NB4 (cell line): ENCODE data around the gene RIMS4.

ENCODE experiments used
- DNase-seq: peaks from one replicate; pipeline ENCODE4 v3.0.0; 2010; ENCODE audit warnings: low read depth
- H3K4me3 ChIP-seq: one replicate; pipeline ENCODE4 v1.5.1; 2011; ENCODE audit warnings: mild to moderate bottlenecking, low read depth, low read length, moderate library complexity
- MYC ChIP-seq: IDR thresholded peaks from 2 replicates; pipeline ENCODE4 v1.6.1; 2011; ENCODE audit warnings: low read depth, low read length
- POLR2A ChIP-seq: IDR thresholded peaks from 2 replicates; pipeline ENCODE4 v1.6.1; 2011; ENCODE audit warnings: mild to moderate bottlenecking; ENCODE audit not compliant: insufficient read length; ENCODE audit errors: extremely low read depth
- TF ChIP-seq, protein P1 (sequence below): IDR thresholded peaks from one replicate; pipeline ENCODE4 v1.5.1; 2012; ENCODE audit warnings: low read depth, low read length
- TF ChIP-seq, protein P2 (sequence below): IDR thresholded peaks from 2 replicates; pipeline ENCODE4 v1.6.1; 2011; ENCODE audit warnings: low read depth, low read length

Gene RIMS4

DNA sequence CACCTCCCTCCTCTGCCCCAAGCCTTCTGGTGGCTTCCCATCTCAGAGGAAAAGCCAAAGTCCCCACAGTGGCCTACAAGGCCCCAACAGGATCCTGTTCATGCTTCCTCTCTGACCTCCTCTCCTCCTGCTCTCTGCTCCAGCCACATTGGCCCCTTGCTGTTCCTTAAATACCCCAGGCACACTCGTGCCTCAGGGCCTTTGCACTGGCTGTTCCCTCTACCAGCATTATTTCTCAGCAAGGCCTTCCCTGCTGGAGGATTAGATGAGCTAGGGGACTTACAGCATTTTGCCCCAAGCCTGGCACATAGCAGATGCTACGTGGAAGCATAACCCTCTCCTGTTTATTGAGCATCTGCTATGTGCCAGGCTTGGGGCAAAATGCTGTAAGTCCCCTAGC lies 87.4 kb downstream of the RIMS4 start:
- TF ChIP-seq, protein P1, sequence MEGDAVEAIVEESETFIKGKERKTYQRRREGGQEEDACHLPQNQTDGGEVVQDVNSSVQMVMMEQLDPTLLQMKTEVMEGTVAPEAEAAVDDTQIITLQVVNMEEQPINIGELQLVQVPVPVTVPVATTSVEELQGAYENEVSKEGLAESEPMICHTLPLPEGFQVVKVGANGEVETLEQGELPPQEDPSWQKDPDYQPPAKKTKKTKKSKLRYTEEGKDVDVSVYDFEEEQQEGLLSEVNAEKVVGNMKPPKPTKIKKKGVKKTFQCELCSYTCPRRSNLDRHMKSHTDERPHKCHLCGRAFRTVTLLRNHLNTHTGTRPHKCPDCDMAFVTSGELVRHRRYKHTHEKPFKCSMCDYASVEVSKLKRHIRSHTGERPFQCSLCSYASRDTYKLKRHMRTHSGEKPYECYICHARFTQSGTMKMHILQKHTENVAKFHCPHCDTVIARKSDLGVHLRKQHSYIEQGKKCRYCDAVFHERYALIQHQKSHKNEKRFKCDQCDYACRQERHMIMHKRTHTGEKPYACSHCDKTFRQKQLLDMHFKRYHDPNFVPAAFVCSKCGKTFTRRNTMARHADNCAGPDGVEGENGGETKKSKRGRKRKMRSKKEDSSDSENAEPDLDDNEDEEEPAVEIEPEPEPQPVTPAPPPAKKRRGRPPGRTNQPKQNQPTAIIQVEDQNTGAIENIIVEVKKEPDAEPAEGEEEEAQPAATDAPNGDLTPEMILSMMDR: no peak
- TF ChIP-seq MYC: no peak
- TF ChIP-seq POLR2A: no peak
- TF ChIP-seq, protein P2, sequence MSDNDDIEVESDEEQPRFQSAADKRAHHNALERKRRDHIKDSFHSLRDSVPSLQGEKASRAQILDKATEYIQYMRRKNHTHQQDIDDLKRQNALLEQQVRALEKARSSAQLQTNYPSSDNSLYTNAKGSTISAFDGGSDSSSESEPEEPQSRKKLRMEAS: no peak
- DNase-seq: no peak
- no peak overlapping the region for H3K4me3 ChIP-seq

DNA sequence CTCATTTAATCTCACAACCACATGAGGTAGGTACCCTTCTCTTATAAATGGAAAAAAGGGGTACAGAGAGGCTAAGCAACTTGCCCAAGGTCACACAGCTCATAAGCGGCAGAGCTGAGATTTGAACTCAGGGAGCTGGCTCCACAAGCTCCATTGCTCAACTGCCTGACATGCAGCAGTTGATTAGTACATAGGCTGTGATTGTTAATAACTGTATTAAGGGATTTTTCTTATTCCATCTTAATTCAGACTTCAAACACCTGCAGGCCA lies 88.6 kb downstream of the RIMS4 start:
- H3K4me3 ChIP-seq: no peak overlapping the region
- no peak for DNase-seq

DNA sequence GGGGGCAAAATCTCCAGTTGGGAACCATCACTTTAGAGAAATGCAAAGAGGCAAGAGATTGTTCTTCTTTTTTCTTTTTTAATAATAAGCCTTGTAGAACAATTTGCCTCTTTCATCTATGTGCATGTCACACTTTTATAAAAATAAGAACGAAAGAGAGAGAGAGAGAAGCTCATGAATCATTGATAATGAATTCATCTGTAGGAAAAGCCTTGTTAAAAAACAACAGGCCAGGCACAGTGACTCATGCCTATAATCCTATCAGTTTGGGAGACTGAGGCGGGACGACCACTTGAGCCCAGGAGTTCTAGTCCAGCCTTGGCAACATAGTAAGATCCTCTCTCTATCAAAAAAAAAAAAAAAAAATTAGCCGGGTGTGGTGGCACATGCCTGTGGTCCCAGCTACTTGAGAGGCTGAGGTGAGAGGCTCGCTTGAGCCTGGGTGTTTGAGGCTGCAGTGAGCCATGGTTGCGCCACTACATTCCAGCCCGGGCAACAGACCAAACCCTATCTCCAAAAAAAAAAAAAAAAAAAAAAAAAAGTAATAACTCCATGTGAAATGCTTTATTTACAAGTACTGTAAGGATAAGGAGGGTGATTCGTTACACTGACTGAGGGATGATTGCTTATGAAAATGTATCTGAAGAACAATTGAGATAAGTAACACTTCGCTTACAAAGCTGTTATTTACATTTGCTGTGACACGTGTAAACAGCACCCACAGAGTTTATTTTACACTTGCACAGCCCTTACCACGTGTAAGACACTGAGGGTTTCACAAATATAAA lies 89.2 kb downstream of the RIMS4 start:
- no peak overlapping the region for H3K4me3 ChIP-seq
- no peak for DNase-seq
- TF ChIP-seq, protein P1: no peak
- TF ChIP-seq MYC: no peak
- TF ChIP-seq POLR2A: no peak
- TF ChIP-seq, protein P2: no peak

More for the DNA sequence above, 88.6 kb downstream of the RIMS4 start:
- TF ChIP-seq, protein P1: no peak
- TF ChIP-seq MYC (no peak), POLR2A (no peak)
- TF ChIP-seq, protein P2: no peak

DNA sequence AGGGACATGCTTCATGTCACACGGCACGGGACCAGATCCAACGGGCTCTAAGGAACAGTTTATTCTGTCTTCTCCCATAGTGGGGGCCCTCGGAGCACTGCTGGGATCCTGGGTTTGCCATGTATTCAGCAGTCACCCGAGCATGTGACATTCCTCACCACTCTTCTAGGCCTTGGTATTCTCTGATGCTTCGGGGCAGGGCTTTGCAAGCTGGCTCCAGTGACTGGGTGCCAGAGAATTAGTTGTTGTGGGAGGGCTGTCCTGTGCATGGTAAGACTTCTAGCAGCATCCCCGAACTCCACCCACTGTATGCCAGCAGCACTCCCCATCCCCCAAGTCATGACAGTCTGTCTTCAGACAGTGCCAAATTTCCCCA lies 89.7 kb downstream of the RIMS4 start:
- no peak overlapping the region for H3K4me3 ChIP-seq
- no peak for DNase-seq

DNA sequence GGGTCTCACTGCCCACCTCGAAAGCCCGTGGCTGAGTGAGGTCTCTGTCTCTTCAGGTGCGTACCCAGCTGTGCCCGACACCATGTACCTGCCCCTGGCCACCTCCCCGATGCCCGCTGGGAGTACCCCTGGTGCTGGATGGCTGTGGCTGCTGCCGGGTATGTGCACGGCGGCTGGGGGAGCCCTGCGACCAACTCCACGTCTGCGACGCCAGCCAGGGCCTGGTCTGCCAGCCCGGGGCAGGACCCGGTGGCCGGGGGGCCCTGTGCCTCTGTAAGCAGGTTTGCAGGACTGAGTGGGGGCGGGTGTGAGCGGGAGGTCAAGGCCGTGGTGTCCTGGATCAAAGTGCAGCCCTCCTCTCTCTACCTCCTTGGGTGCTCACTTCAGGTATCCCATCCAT lies 90.5 kb downstream of the RIMS4 start:
- TF ChIP-seq, protein P1: no peak
- TF ChIP-seq, protein P2: no peak
- TF ChIP-seq POLR2A (no peak), MYC (no peak)
- DNase-seq: no peak
- no peak overlapping the region for H3K4me3 ChIP-seq

More for the DNA sequence above, 89.7 kb downstream of the RIMS4 start:
- TF ChIP-seq POLR2A: no peak
- TF ChIP-seq MYC: no peak
- TF ChIP-seq, protein P2: no peak
- TF ChIP-seq, protein P1: no peak

DNA sequence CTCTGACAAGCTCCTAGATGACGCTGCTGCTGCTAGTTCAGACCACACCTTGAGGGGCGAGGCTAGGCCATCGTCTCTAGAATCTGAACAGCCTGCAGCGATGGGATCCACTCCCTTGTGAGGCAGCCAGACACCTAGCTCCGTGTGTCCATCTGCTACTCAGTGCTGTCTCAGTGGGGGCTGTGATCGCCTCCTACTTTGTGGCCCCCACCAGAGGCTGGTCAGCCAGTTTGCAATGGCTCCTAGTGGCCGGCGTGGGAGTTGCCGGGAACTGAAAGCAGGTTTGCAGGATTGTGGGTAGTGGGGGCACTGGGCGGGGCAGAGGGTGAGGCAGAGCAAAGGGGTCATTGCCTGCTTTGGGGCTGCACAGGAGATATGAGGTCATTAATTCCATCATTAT lies 92.4 kb downstream of the RIMS4 start:
- no peak for DNase-seq
- no peak overlapping the region for H3K4me3 ChIP-seq
- TF ChIP-seq, protein P1: peak; percentile 34
- TF ChIP-seq MYC (no peak), POLR2A (no peak)
